OCI-LY3 (cell line): ENCODE results near the gene MAP3K7.

Experiments
- H2AFZ ChIP-seq: fragments of 200-600, 300-600 bp; shearing (Covaris generic); 2 replicates; pipeline ENCODE4 v1.6.0; 2014; ENCODE audit warnings: antibody characterized with exemption, low read depth, low read length
- H3K27ac ChIP-seq: fragments of 200-600, 300-600 bp; sonication (generic); 2 replicates; pipeline ENCODE4 v1.5.1; 2014; ENCODE audit warnings: mild to moderate bottlenecking, low read length, moderate library complexity, mixed read lengths
- H3K27me3 ChIP-seq: fragments of 200-600, 300-600 bp; sonication (generic); 2 replicates; pipeline ENCODE4 v1.6.1; 2014; ENCODE audit warnings: low read depth, low read length, mixed read lengths
- H3K36me3 ChIP-seq: fragments of 200-600, 300-600 bp; sonication (generic); replicated peaks from 2 replicates; pipeline ENCODE3; 2014; ENCODE audit warnings: low read depth, low read length, mixed read lengths
- H3K4me1 ChIP-seq: fragments of 300-600, 200-600 bp; sonication (generic); 2 replicates; pipeline ENCODE4 v1.6.1; 2014; ENCODE audit warnings: low read length, mixed read lengths
- H3K4me2 ChIP-seq: fragments of 200-600, 300-600 bp; sonication (generic); 2 replicates; pipeline ENCODE4 v1.6.1; 2014; ENCODE audit warnings: low read length, mixed read lengths
- H3K4me3 ChIP-seq: fragments of 300-600, 200-600 bp; sonication (generic); 2 replicates; pipeline ENCODE4 v1.5.1; 2014; ENCODE audit warnings: antibody characterized with exemption, mild to moderate bottlenecking, low read length, moderate library complexity
- H3K79me2 ChIP-seq: fragments of 300-600, 200-600 bp; shearing (Covaris generic); 2 replicates; pipeline ENCODE4 v1.6.1; 2014; ENCODE audit warnings: mild to moderate bottlenecking, low read length, mixed read lengths
- H3K9ac ChIP-seq: fragments of 300-600, 200-600 bp; shearing (Covaris generic); 2 replicates; pipeline ENCODE4 v1.6.0; 2014; ENCODE audit warnings: mild to moderate bottlenecking, low read length, moderate library complexity
- H3K9me3 ChIP-seq: fragments of 200-600, 300-600 bp; shearing (Covaris generic); 2 replicates; pipeline ENCODE4 v1.6.1; 2014; ENCODE audit warnings: low read length, mixed read lengths; ENCODE audit not compliant: insufficient read depth
- H4K20me1 ChIP-seq: fragments of 200-600, 300-600 bp; sonication (generic); 2 replicates; pipeline ENCODE4 v1.6.1; 2016; ENCODE audit warnings: low read length, mixed read lengths; ENCODE audit not compliant: insufficient read depth
- CTCF ChIP-seq: fragments of 200-600, 300-600 bp; sonication (generic); IDR thresholded peaks from 2 replicates; pipeline ENCODE4 v1.5.1; 2014; ENCODE audit warnings: antibody characterized with exemption, low read length, low read depth
- EZH2phosphoT487 ChIP-seq: fragments of 200-600 bp; shearing (Covaris generic); IDR thresholded peaks from 2 replicates; pipeline ENCODE4 v1.6.1; 2018; ENCODE audit warnings: antibody characterized with exemption, mixed run types, low read depth

The MAP3K7 gene

GRCh38 chr6:90586836-90587638 lies at the start of gene MAP3K7:
MAP3K7 (minus strand) TSS chr6:90587072; CDS start chr6:90586883, 189 bp downstream.
- peak within 1 kb of the TSS; percentile 81 for H3K4me3 ChIP-seq
- peaks cover 46% of the 10 kb centered on the region for H3K79me2 ChIP-seq
- H3K27me3 ChIP-seq: no peaks in the 10 kb centered on the region
- H3K4me2 ChIP-seq: peak within 1 kb of the TSS; percentile 67
- no peaks in the 10 kb centered on the region for H3K9me3 ChIP-seq
- H4K20me1 ChIP-seq: peaks cover 14% of the 10 kb centered on the region; the same call in 1 of the 2 replicates
- TF ChIP-seq EZH2phosphoT487: no peak
- no peak for TF ChIP-seq CTCF
- H3K4me1 ChIP-seq: peaks cover 23% of the 10 kb centered on the region
- peak within 1 kb of the TSS; percentile 85 for H3K27ac ChIP-seq
- no peaks in the 10 kb centered on the region for H3K36me3 ChIP-seq
- H2AFZ ChIP-seq: peak within 1 kb of the TSS; percentile 50
- H3K9ac ChIP-seq: peak within 1 kb of the TSS; percentile 89

GRCh38 chr6:90631046-90631445 lies 44.2 kb upstream of the MAP3K7 start:
- no peaks in the 10 kb centered on the region for H4K20me1 ChIP-seq
- TF ChIP-seq CTCF (peak; percentile 37), EZH2phosphoT487 (no peak)
- no peaks in the 10 kb centered on the region for H3K4me1 ChIP-seq
- no peak overlapping the region for H3K4me3 ChIP-seq
- H3K27me3 ChIP-seq: no peaks in the 10 kb centered on the region
- H3K27ac ChIP-seq: no peak overlapping the region
- no peak overlapping the region for H3K4me2 ChIP-seq
- no peaks in the 10 kb centered on the region for H3K36me3 ChIP-seq
- no peak overlapping the region for H2AFZ ChIP-seq
- no peaks in the 10 kb centered on the region for H3K9me3 ChIP-seq
- no peaks in the 10 kb centered on the region for H3K79me2 ChIP-seq
- no peak overlapping the region for H3K9ac ChIP-seq

GRCh38 chr6:90621581-90621980 lies 34.7 kb upstream of the MAP3K7 start:
- Histone ChIP-seq H3K4me1 (no peaks in the 10 kb centered on the region), H3K36me3 (no peaks in the 10 kb centered on the region), H3K9me3 (no peaks in the 10 kb centered on the region), H3K27ac (no peak overlapping the region), H3K79me2 (no peaks in the 10 kb centered on the region), H4K20me1 (no peaks in the 10 kb centered on the region), H3K4me3 (no peak overlapping the region), H3K27me3 (no peaks in the 10 kb centered on the region), H3K9ac (no peak overlapping the region), H3K4me2 (no peak overlapping the region), H2AFZ (no peak overlapping the region)
- no peak for TF ChIP-seq EZH2phosphoT487
- TF ChIP-seq CTCF: no peak

DNA sequence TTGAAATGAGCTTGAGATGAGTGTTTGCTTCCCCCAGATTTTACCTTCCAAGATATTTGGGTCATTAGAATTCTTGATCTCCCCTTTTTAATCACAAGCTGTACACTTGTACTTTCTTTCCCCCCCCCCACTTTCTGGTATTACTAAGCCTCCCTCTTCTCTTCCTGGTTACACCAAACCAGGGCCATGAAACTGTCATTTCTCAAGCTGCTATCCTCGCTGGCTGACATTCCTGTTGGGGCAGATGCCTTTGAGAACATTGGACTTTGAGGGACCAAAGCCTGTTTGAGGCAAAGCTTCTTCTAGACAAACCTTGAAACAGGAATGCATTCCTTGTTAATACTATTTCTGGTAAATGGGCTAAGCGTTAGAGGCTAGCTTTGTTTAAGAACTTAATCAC lies 32.3 kb upstream of the MAP3K7 start:
- H4K20me1 ChIP-seq: no peaks in the 10 kb centered on the region
- no peaks in the 10 kb centered on the region for H3K79me2 ChIP-seq
- no peak overlapping the region for H2AFZ ChIP-seq
- no peaks in the 10 kb centered on the region for H3K36me3 ChIP-seq
- H3K9me3 ChIP-seq: no peaks in the 10 kb centered on the region
- TF ChIP-seq EZH2phosphoT487 (no peak), CTCF (no peak)
- H3K4me1 ChIP-seq: no peaks in the 10 kb centered on the region
- H3K4me2 ChIP-seq: no peak overlapping the region
- H3K27me3 ChIP-seq: no peaks in the 10 kb centered on the region
- no peak overlapping the region for H3K9ac ChIP-seq
- no peak overlapping the region for H3K27ac ChIP-seq
- H3K4me3 ChIP-seq: no peak overlapping the region
